ENCODE results near the gene SLC4A7. TPM values are rescaled to one million over a fixed set of nuclear protein-coding genes. Genes with fewer than 3 reads are reported as not detected.

SLC4A7 gene
- total RNA-seq, 1 donor from 2014 or later, result 74.0 TPM

DNA sequence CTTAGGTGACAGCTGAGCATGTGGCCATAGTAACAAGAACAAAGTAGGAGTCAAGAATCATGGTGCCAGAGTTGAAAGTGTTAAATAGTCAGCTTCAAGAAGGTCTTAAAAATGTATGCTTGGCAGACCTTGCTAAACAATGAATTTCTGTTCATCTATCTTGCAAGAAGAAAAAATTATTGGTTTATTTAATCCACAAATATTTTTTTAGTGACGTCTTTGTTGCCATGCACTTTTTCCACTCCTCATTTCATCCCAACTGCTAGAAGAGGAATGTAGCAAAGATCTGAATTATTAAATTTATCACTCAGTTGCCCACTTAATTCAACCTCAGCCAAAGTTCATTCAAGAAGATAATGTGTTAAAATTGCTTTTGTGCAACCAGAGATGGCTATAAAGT, 3.2 kb upstream of the SLC4A7 start:
- no peak overlapping the region for H3K4me3 ChIP-seq (ENCODE audit: low read depth, low read length)
- TF ChIP-seq, protein P1, sequence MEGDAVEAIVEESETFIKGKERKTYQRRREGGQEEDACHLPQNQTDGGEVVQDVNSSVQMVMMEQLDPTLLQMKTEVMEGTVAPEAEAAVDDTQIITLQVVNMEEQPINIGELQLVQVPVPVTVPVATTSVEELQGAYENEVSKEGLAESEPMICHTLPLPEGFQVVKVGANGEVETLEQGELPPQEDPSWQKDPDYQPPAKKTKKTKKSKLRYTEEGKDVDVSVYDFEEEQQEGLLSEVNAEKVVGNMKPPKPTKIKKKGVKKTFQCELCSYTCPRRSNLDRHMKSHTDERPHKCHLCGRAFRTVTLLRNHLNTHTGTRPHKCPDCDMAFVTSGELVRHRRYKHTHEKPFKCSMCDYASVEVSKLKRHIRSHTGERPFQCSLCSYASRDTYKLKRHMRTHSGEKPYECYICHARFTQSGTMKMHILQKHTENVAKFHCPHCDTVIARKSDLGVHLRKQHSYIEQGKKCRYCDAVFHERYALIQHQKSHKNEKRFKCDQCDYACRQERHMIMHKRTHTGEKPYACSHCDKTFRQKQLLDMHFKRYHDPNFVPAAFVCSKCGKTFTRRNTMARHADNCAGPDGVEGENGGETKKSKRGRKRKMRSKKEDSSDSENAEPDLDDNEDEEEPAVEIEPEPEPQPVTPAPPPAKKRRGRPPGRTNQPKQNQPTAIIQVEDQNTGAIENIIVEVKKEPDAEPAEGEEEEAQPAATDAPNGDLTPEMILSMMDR (conservative IDR thresholded peaks at IDR 0.05; ENCODE audit: low read depth, low read length), result no peak
- DNase-seq (ENCODE audit: low read depth), result no peak

DNA sequence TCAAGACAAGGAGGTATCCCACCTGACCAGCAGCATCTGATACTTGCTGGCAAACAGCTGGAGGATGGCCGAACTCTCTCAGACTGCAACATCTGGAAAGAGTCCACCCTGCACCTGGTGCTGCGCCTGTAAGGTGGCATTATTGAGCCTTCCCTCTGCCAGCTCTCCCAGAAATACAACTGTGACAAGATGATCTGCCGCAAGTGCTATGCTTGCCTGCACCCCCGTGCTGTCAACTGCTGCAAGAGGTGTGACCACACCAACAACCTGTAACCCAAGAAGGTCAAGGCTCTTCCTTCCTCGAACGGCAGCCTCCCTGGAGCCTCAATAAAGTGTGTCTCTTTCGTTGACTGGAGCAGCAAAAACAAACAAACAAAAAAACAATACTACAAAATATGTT, 2.2 kb upstream of the SLC4A7 start:
- no peak overlapping the region for H3K4me3 ChIP-seq (ENCODE audit: low read depth, low read length)
- no peak for DNase-seq (ENCODE audit: low read depth)
- TF ChIP-seq, protein P1 (conservative IDR thresholded peaks at IDR 0.05; ENCODE audit: low read depth, low read length), result no peak

DNA sequence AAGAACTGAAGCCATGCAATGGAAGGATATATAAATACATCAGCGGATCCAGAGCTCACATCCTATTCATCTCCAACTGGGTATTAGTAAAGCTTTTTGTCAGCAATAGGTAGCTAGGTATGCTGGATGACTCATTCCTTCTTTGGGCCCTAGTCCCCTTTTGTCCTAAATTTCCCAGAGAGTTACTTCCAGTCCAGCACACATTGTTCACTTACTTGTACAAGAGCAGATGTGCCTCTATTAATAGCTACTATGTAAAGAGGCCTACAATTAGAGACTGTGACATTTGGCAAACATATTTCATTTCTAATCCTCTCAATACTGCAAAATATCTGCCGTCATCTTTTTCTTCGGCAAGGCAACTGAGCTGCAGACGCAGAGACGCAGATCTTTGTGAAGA, 1.7 kb upstream of the SLC4A7 start:
- TF ChIP-seq, protein P1 (conservative IDR thresholded peaks at IDR 0.05; ENCODE audit: low read depth, low read length), result no peak
- DNase-seq (ENCODE audit: low read depth), result no peak
- H3K4me3 ChIP-seq (ENCODE audit: low read depth, low read length), result no peak overlapping the region

DNA sequence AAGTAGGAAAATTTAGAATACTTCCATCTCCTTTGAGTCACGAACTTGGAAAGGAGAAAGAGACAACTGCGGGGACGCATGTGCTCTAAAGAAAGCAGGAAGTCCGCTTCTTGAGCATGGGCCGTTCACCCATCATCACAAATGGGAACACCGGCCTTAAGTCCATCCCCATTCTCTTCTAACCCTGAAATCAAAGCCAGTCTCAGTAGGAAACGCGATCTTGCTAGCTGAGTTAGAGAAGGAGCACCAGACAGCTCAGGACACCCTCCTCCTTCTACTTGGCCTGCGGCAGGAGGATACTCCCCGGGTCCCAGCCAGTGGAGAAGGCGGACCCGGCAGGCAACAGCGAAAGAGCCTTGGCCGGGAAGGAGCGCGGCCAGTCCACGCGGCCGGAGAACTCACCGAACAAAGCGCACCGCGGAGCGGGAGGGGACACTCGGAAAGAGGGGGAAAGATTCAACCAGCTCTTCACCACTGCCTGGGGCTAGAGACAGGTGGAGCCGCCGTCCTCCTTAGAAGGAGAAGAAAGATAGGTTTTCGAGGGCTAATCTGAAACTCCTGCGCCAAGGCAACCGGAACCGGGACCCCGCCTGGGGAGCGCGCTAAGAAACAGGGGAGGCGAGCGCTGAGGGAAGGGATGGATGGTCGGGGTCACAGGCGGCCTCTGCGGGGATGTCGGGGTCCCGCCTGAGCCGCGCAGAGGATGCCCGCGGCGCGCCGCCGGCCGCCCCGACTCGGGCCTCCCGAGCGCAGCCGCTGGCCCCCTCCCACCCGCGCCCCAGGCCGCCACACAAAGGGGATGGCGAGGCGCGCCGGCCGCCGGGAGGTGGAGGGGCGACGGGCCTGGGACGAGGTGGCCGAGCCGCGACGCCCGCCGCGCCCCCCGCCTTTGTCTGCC, 818 bp downstream of the SLC4A7 start:
- no peak for DNase-seq (ENCODE audit: low read depth)
- TF ChIP-seq, protein P1 (conservative IDR thresholded peaks at IDR 0.05; ENCODE audit: low read depth, low read length), result no peak
- H3K4me3 ChIP-seq (ENCODE audit: low read depth, low read length), result peak overlapping the region; percentile 70

DNA sequence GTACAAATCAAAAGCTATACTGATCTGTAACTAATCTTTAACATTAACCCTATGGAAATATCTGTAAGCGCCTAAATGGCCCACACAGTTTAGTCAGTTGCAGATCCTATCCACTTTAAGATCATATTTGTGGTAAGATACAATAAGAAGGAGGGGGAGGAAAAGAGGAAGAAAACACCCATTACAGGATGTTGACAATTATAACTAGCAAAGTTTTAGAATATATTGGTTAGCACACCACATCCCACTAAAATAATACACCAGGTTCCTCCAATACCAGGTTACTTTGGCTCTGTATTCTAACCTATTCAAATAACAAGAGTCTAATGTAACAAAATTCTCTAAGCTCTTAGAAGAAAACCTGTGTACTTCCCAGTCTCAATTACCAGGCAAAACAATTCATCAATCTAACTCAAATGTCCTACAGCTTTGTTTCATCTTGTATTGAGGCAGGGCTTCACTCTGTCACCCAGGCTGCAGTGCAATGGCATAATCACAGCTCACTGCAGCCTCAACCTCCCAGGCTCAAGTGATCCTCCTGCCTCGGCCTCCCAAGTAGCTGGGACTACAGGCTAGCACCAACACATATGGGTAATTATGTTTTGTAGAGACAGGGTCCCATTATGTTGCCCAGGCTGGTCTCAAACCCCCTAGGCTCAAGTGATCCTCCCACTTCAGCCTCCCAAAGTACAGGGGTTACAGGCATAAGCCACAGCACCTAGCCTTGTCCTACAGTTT, 4.2 kb downstream of the SLC4A7 start:
- DNase-seq (ENCODE audit: low read depth), result no peak
- TF ChIP-seq, protein P1 (conservative IDR thresholded peaks at IDR 0.05; ENCODE audit: low read depth, low read length), result no peak
- H3K4me3 ChIP-seq (ENCODE audit: low read depth, low read length), result peak overlapping the region; percentile 3

DNA sequence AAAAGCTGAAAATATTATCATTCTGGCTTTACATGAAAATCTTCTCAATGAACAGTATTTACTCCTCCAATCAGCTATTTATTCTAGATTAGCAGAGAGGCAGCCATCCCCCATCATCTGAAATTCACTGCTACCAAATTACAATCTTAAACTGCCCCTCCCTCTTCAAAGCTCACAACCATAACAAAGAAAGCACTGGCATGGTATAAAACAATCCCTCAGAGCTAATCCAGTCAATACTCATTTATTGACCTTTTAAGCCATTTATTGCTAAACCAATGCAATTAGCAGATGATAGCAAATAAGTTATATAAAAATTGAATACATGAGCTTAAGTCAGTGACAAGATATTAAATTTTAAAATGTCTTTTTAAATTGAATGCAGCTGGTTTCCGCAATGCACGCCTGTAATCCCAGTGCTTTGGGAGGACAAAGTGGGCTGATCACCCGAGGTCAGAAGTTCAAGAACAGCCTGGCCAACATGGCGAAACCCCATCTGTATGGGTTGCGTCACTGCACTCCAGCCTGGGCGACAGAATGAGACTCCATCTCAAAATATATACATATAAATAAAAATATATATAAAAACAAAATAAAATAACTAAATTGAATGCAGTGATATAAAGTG, 12.1 kb downstream of the SLC4A7 start:
- TF ChIP-seq, protein P1 (conservative IDR thresholded peaks at IDR 0.05; ENCODE audit: low read depth, low read length), result no peak

More for the DNA sequence above, 12.1 kb downstream of the SLC4A7 start:
- no peak for DNase-seq (ENCODE audit: low read depth)
- H3K4me3 ChIP-seq (ENCODE audit: low read depth, low read length), result no peak overlapping the region
